ENCODE measurements around the gene STPG3.
"Not testable (repeated sequence)": the region's sequence is repeated elsewhere in the genome, so short reads cannot be mapped to it uniquely, and the experiment has no call there.

STPG3 gene

GRCh38 chr9:137234055-137234697, 16.9 kb upstream of the STPG3 start:
- no peak for DNase-seq

- DNase-seq = no peak
Observed at GRCh38 chr9:137234758-137235423, 16.2 kb upstream of the STPG3 start.

- no peak for DNase-seq
Observed at GRCh38 chr9:137235424-137236237, 15.5 kb upstream of the STPG3 start.

- no peak for DNase-seq
Observed at GRCh38 chr9:137236238-137236935, 14.7 kb upstream of the STPG3 start.

GRCh38 chr9:137236936-137237421, 14.1 kb upstream of the STPG3 start:
- no peak for DNase-seq

GRCh38 chr9:137237759-137238726, 13.0 kb upstream of the STPG3 start:
- no peak for DNase-seq

GRCh38 chr9:137239541-137240200, 11.4 kb upstream of the STPG3 start:
- not testable (repeated sequence) for DNase-seq

- no peak for DNase-seq
Observed at GRCh38 chr9:137240318-137240840, 10.7 kb upstream of the STPG3 start.

GRCh38 chr9:137240841-137241489, 10.1 kb upstream of the STPG3 start, which contains the start of gene TUBB4B:
TSS of gene TUBB4B (plus strand) at chr9:137241287. CDS start at chr9:137241361, 74 bp downstream.
- DNase-seq = peak; percentile 100

GRCh38 chr9:137241490-137242268, 9.4 kb upstream of the STPG3 start:
- no peak for DNase-seq

- DNase-seq = no peak
Observed at GRCh38 chr9:137242269-137243203, 8.6 kb upstream of the STPG3 start.

- not testable (repeated sequence) for DNase-seq
Observed at GRCh38 chr9:137243266-137243625, 7.8 kb upstream of the STPG3 start.

GRCh38 chr9:137243626-137244485, 7.2 kb upstream of the STPG3 start:
- no peak for DNase-seq

GRCh38 chr9:137244486-137245449, 6.3 kb upstream of the STPG3 start:
- no peak for DNase-seq

- peak; percentile 39 for DNase-seq
Observed at GRCh38 chr9:137245450-137246421, 5.3 kb upstream of the STPG3 start.

Measured in NCI-H1417 treated with DMSO at 0.1 percent for 48 hours (cell line).